ENCODE results near the gene JAM3. TPM values are rescaled to one million over a fixed set of nuclear protein-coding genes. Genes with fewer than 3 reads are reported as not detected.

The JAM3 gene
- total and polyA plus RNA-seq, 2 of the 13 experiments (the other 11 are each of a cell fraction or from before 2014, with no cell fraction given) = 0.98 to 2.8 TPM

DNA sequence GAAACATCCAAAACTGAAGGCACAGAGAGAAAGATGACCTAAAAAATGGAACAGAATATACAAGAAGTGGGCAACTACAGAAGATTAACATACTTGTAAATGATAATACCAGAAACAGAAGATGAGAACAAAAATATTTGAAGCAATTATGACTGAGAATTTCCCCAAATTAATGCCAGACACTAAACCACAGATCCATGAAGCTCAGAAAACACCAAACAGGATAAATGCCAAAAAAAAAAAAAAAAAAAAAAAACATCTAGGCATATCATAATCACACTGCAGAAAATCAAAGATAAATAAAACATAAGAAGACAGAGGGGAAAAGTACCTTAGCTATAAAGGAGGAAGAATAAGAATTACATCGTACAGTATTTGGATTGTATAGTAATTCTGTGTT is 65.3 kb downstream of the JAM3 start (continued):
- TF ChIP-seq SRSF1 (optimal IDR thresholded peaks at IDR 0.05; ENCODE audit: low read depth, low read length) (no peak), CBFB (CRISPR knock-in tag; IDR thresholded peaks at IDR 0.05) (no peak), ZNF747 (CRISPR knock-in tag; IDR thresholded peaks at IDR 0.05; ENCODE audit: borderline replicate concordance) (no peak), ZNF883 (CRISPR knock-in tag; IDR thresholded peaks at IDR 0.05; ENCODE audit: not compliant biosample characterization) (no peak), HNRNPUL1 (IDR thresholded peaks at IDR 0.05; ENCODE audit: low read depth, low read length) (no peak)
- TF ChIP-seq, protein P1, sequence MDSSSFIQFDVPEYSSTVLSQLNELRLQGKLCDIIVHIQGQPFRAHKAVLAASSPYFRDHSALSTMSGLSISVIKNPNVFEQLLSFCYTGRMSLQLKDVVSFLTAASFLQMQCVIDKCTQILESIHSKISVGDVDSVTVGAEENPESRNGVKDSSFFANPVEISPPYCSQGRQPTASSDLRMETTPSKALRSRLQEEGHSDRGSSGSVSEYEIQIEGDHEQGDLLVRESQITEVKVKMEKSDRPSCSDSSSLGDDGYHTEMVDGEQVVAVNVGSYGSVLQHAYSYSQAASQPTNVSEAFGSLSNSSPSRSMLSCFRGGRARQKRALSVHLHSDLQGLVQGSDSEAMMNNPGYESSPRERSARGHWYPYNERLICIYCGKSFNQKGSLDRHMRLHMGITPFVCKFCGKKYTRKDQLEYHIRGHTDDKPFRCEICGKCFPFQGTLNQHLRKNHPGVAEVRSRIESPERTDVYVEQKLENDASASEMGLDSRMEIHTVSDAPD (CRISPR knock-in tag; IDR thresholded peaks at IDR 0.05) = no peak
- TF ChIP-seq, protein P2, sequence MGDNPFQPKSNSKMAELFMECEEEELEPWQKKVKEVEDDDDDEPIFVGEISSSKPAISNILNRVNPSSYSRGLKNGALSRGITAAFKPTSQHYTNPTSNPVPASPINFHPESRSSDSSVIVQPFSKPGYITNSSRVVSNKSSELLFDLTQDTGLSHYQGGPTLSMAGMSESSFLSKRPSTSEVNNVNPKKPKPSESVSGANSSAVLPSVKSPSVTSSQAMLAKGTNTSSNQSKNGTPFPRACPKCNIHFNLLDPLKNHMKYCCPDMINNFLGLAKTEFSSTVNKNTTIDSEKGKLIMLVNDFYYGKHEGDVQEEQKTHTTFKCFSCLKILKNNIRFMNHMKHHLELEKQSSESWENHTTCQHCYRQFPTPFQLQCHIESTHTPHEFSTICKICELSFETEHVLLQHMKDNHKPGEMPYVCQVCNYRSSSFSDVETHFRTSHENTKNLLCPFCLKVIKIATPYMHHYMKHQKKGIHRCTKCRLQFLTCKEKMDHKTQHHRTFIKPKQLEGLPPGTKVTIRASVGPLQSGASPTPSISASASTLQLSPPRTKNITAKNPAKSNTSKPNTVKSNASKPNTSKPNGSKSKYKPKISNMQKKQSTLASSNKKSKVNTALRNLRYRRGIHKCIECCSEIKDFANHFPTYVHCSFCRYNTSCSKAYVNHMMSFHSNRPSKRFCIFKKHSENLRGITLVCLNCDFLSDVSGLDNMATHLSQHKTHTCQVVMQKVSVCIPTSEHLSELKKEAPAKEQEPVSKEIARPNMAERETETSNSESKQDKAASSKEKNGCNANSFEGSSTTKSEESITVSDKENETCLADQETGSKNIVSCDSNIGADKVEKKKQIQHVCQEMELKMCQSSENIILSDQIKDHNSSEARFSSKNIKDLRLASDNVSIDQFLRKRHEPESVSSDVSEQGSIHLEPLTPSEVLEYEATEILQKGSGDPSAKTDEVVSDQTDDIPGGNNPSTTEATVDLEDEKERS (CRISPR knock-in tag; IDR thresholded peaks at IDR 0.05) = no peak
- TF ChIP-seq, protein P3, sequence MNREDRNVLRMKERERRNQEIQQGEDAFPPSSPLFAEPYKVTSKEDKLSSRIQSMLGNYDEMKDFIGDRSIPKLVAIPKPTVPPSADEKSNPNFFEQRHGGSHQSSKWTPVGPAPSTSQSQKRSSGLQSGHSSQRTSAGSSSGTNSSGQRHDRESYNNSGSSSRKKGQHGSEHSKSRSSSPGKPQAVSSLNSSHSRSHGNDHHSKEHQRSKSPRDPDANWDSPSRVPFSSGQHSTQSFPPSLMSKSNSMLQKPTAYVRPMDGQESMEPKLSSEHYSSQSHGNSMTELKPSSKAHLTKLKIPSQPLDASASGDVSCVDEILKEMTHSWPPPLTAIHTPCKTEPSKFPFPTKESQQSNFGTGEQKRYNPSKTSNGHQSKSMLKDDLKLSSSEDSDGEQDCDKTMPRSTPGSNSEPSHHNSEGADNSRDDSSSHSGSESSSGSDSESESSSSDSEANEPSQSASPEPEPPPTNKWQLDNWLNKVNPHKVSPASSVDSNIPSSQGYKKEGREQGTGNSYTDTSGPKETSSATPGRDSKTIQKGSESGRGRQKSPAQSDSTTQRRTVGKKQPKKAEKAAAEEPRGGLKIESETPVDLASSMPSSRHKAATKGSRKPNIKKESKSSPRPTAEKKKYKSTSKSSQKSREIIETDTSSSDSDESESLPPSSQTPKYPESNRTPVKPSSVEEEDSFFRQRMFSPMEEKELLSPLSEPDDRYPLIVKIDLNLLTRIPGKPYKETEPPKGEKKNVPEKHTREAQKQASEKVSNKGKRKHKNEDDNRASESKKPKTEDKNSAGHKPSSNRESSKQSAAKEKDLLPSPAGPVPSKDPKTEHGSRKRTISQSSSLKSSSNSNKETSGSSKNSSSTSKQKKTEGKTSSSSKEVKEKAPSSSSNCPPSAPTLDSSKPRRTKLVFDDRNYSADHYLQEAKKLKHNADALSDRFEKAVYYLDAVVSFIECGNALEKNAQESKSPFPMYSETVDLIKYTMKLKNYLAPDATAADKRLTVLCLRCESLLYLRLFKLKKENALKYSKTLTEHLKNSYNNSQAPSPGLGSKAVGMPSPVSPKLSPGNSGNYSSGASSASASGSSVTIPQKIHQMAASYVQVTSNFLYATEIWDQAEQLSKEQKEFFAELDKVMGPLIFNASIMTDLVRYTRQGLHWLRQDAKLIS (CRISPR knock-in tag; IDR thresholded peaks at IDR 0.05) = no peak
- TF ChIP-seq, protein P4, sequence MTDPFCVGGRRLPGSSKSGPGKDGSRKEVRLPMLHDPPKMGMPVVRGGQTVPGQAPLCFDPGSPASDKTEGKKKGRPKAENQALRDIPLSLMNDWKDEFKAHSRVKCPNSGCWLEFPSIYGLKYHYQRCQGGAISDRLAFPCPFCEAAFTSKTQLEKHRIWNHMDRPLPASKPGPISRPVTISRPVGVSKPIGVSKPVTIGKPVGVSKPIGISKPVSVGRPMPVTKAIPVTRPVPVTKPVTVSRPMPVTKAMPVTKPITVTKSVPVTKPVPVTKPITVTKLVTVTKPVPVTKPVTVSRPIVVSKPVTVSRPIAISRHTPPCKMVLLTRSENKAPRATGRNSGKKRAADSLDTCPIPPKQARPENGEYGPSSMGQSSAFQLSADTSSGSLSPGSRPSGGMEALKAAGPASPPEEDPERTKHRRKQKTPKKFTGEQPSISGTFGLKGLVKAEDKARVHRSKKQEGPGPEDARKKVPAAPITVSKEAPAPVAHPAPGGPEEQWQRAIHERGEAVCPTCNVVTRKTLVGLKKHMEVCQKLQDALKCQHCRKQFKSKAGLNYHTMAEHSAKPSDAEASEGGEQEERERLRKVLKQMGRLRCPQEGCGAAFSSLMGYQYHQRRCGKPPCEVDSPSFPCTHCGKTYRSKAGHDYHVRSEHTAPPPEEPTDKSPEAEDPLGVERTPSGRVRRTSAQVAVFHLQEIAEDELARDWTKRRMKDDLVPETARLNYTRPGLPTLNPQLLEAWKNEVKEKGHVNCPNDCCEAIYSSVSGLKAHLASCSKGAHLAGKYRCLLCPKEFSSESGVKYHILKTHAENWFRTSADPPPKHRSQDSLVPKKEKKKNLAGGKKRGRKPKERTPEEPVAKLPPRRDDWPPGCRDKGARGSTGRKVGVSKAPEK (CRISPR knock-in tag; IDR thresholded peaks at IDR 0.05; ENCODE audit: borderline replicate concordance) = no peak
